COLO668 (cell line): ENCODE results near the gene ZNF724.
"Not testable (repeated sequence)": the region's sequence is repeated elsewhere in the genome, so short reads cannot be mapped to it uniquely, and the experiment has no call there.

Source experiments
- DNase-seq: peaks from one replicate; lab custom pipeline; 2025; ENCODE audit not compliant: unreplicated experiment; lab: John Stamatoyannopoulos, UW

ZNF724 gene

GRCh38 chr19:23253256-23253655, 3.1 kb upstream of the ZNF724 start:
- not testable (repeated sequence) for DNase-seq

- DNase-seq, result no peak
Observed at GRCh38 chr19:23241419-23241818, 8.8 kb downstream of the ZNF724 start.

GRCh38 chr19:23222998-23223652, 27.1 kb downstream of the ZNF724 start:
- no peak for DNase-seq

- no peak for DNase-seq
Observed at GRCh38 chr19:23203841-23204344, 46.3 kb downstream of the ZNF724 start.

- no peak for DNase-seq
Observed at GRCh38 chr19:23190341-23190740, 59.9 kb downstream of the ZNF724 start.

- no peak for DNase-seq
Observed at GRCh38 chr19:23183251-23183650, 66.9 kb downstream of the ZNF724 start.
